GM12878 (cell line): Measurements from ENCODE around the gene DMKN. TPM values are rescaled to one million over a fixed set of nuclear protein-coding genes. Genes with fewer than 3 reads are reported as not detected.

Source experiments
- ATAC-seq: fragments of 200-7000 bp; cut with Tn5 transposase; 3 replicates; pipeline ENCODE4 v1.9.1; 2020; ENCODE audit warnings: mild to moderate bottlenecking, moderate library complexity
- BruUV-seq: library from RNA; stranded (reverse); fragments of 400-500 nt; replicated peaks from 2 replicates; lab custom pipeline; 2021; lab: Mats Ljungman, UMichigan
- CTCF ChIA-PET: fragments of 300-600 bp; sonication (Branson Sonifier 250); formaldehyde crosslinking; extraction: SDS; loops from one replicate; lab custom pipeline; 2021; ENCODE audit warnings: inconsistent platforms; lab: Yijun Ruan, JAX
- POLR2A ChIA-PET: fragments of 350-600 bp; formaldehyde crosslinking; extraction: SDS; loops from one replicate; lab custom pipeline; 2021; ENCODE audit warnings: inconsistent platforms; lab: Charles Lee
- RAD21 ChIA-PET: fragments of 300-600 bp; sonication (Branson Sonifier 250); formaldehyde crosslinking; loops from one replicate; lab custom pipeline; 2023; ENCODE audit warnings: antibody characterized with exemption; ENCODE audit not compliant: unreplicated experiment; lab: Charles Lee
- SMC1A ChIA-PET: fragments of 300-600 bp; sonication (Branson Sonifier 250); formaldehyde crosslinking; loops from one replicate; lab custom pipeline; 2023; ENCODE audit not compliant: unreplicated experiment, uncharacterized antibody; lab: Charles Lee
- DNase-seq: peaks from one replicate; pipeline ENCODE4 v3.0.0-alpha.2; 2011; ENCODE audit warnings: low read depth, low spot score
- FAIRE-seq: peaks from 3 replicates; lab custom pipeline; 2011; peaks lifted over from hg19 to GRCh38; lab: Jason Lieb, UNC
- H2AFZ ChIP-seq: 2 replicates; pipeline ENCODE4 v1.6.0; 2011; ENCODE audit warnings: low read depth, low read length, control low read depth; ENCODE audit not compliant: control insufficient read depth
- H3K27ac ChIP-seq: 2 replicates; pipeline ENCODE4 v1.5.1; 2011; ENCODE audit warnings: control low read depth; ENCODE audit not compliant: control insufficient read depth, insufficient read depth
- H3K27me3 ChIP-seq, 2 experiments: replicated peaks in 1 of 2; 2 replicates each; pipeline versions ENCODE4 v1.6.0 to v1.6.1; 2011; ENCODE audit warnings: low read length in 1 of 2; ENCODE audit not compliant: control insufficient read depth in 2 of 2, insufficient read depth in 2 of 2
- H3K36me3 ChIP-seq, 2 experiments: 2 replicates each; pipeline ENCODE4 v1.5.1; 2011; ENCODE audit warnings: low read length in 1 of 2; ENCODE audit not compliant: control insufficient read depth in 2 of 2, insufficient read depth in 2 of 2
- H3K4me1 ChIP-seq: 2 replicates; pipeline ENCODE4 v1.6.1; 2011; ENCODE audit warnings: mild to moderate bottlenecking, low read length, moderate library complexity, mixed read lengths; ENCODE audit not compliant: control insufficient read depth, insufficient read depth
- H3K4me2 ChIP-seq: 2 replicates; pipeline ENCODE4 v1.6.0; 2011; ENCODE audit warnings: control low read depth; ENCODE audit not compliant: control insufficient read depth, insufficient read depth
- H3K4me3 ChIP-seq: fragments of 200-600 bp; sonication (generic); 2 replicates; pipeline ENCODE4 v1.5.1; 2016
- H3K79me2 ChIP-seq: 2 replicates; pipeline ENCODE4 v1.6.0; 2011; ENCODE audit warnings: low read length; ENCODE audit not compliant: control insufficient read depth, insufficient read depth
- H3K9ac ChIP-seq: 2 replicates; pipeline ENCODE4 v1.8.0; 2011; ENCODE audit warnings: low read length, control low read depth, mixed read lengths; ENCODE audit not compliant: control insufficient read depth, insufficient read depth
- H3K9me3 ChIP-seq: replicated peaks from 3 replicates; pipeline ENCODE4 v1.5.1; 2011; ENCODE audit warnings: mild to moderate bottlenecking, low read length; ENCODE audit not compliant: control insufficient read depth, insufficient read depth
- H4K20me1 ChIP-seq: 2 replicates; pipeline ENCODE4 v1.6.0; 2011; ENCODE audit not compliant: control insufficient read depth, insufficient read depth
- CBFB ChIP-seq: IDR thresholded peaks from 2 replicates; pipeline ENCODE4 v1.6.1; 2016; ENCODE audit warnings: antibody characterized with exemption, low read depth
- DPF2 ChIP-seq: fragments of 450-650 bp; IDR thresholded peaks from 2 replicates; pipeline ENCODE4 v1.6.1; 2017; ENCODE audit warnings: mild to moderate bottlenecking
- GABPA ChIP-seq: IDR thresholded peaks from 2 replicates; pipeline ENCODE4 v1.6.1; 2014; ENCODE audit warnings: antibody characterized with exemption, low read depth, mild to moderate bottlenecking, inconsistent platforms
- LARP7 ChIP-seq: fragments of 450-650 bp; IDR thresholded peaks from 2 replicates; pipeline ENCODE4 v1.6.1; 2017; ENCODE audit warnings: mild to moderate bottlenecking
- MEF2A ChIP-seq: IDR thresholded peaks from 2 replicates; pipeline ENCODE4 v1.6.1; 2011; ENCODE audit warnings: low read depth, mild to moderate bottlenecking, low read length, moderate library complexity; ENCODE audit not compliant: insufficient read depth
- MYC ChIP-seq: IDR thresholded peaks from 2 replicates; pipeline ENCODE4 v1.6.1; 2011; ENCODE audit warnings: mild to moderate bottlenecking, low read length, moderate library complexity, inconsistent platforms; ENCODE audit not compliant: insufficient read depth, insufficient replicate concordance, insufficient read length, severe bottlenecking
- RAD21 ChIP-seq: IDR thresholded peaks from 2 replicates; pipeline ENCODE4 v1.6.1; 2011; ENCODE audit warnings: mild to moderate bottlenecking, low read depth, low read length, moderate library complexity; ENCODE audit not compliant: insufficient read depth
- SUZ12 ChIP-seq: fragments of 200-600 bp; sonication (generic); IDR thresholded peaks from one replicate; pipeline ENCODE4 v1.6.1; 2018; ENCODE audit warnings: antibody characterized with exemption, mild to moderate bottlenecking; ENCODE audit not compliant: unreplicated experiment
- TCF7 ChIP-seq: IDR thresholded peaks from 2 replicates; pipeline ENCODE4 v1.6.1; 2014; ENCODE audit warnings: antibody characterized with exemption, borderline replicate concordance
- WGBS: methylation state at CpG from one replicate; pipeline ENCODE4 v1.1.6; 2016; ENCODE audit warnings: low lambda C conversion rate; ENCODE audit not compliant: insufficient replicate concordance, insufficient coverage; ENCODE audit errors: missing lambda C conversion rate; 5-methylcytosine and 5-hydroxymethylcytosine counted together
- in situ Hi-C: fragments of 300-500 bp; cut with MboI; formaldehyde crosslinking; loops from 9 replicates; pipeline ENCODE4 v1.14.3; 2018; ENCODE audit warnings: mixed read lengths
- intact Hi-C: fragments of 100-400 bp; cut with micrococcal nuclease; formaldehyde crosslinking; loops from one replicate; pipeline ENCODE4 v1.14.2; 2022; ENCODE audit not compliant: unreplicated experiment
- polyA plus RNA-seq, 11 experiments: library from polyadenylated mRNA; depleted of rRNA in 4 of 11; unstranded in 6 of 11; stranded (reverse) in 5 of 11; fragments of >200 nt; fragmentation: Nextera tagmentation in 4 of 11; fragmentation: Illumina TruSeq in 1 of 11; extraction: Ambion mirVana in 4 of 11; extraction: Trizol in 1 of 11; gene quantifications; 1 replicate in 1 of 11; 2 replicates in 10 of 11; pipeline versions ENCODE4 v1.2.1 to v1.2.3, GENCODE V29; 2011 to 2016; ENCODE audit warnings: inconsistent platforms in 2 of 11, missing spikeins in 2 of 11, low read depth in 1 of 11
- total RNA-seq, 4 experiments: library from RNA; depleted of rRNA in 3 of 4; stranded (reverse); fragments of >200 nt in 3 of 4; fragmentation: Illumina TruSeq in 1 of 4; extraction: Trizol in 1 of 4; gene quantifications; 2 replicates each; pipeline versions ENCODE4 v1.2.1 to v1.2.3, GENCODE V29; 2013 to 2021
- TF ChIP-seq, protein P1 (sequence below), 3 experiments: IDR thresholded peaks in 2 of 3; conservative IDR thresholded peaks in 1 of 3; 2 replicates each; pipeline ENCODE4 v1.5.1; 2011; ENCODE audit warnings: low read depth in 3 of 3, low read length in 3 of 3, mild to moderate bottlenecking in 3 of 3, control low read depth in 2 of 3, moderate library complexity in 2 of 3, inconsistent platforms in 1 of 3, mixed read lengths in 1 of 3; ENCODE audit not compliant: control insufficient read depth in 2 of 3, insufficient read depth in 1 of 3; ENCODE audit errors: extremely low read depth in 1 of 3

DMKN gene
- total and polyA plus RNA-seq, 10 of the 15 experiments (the other 5 are each of a cell fraction or from before 2014, with no cell fraction given) = 36.4 to 114 (median 58.6) TPM

DNA sequence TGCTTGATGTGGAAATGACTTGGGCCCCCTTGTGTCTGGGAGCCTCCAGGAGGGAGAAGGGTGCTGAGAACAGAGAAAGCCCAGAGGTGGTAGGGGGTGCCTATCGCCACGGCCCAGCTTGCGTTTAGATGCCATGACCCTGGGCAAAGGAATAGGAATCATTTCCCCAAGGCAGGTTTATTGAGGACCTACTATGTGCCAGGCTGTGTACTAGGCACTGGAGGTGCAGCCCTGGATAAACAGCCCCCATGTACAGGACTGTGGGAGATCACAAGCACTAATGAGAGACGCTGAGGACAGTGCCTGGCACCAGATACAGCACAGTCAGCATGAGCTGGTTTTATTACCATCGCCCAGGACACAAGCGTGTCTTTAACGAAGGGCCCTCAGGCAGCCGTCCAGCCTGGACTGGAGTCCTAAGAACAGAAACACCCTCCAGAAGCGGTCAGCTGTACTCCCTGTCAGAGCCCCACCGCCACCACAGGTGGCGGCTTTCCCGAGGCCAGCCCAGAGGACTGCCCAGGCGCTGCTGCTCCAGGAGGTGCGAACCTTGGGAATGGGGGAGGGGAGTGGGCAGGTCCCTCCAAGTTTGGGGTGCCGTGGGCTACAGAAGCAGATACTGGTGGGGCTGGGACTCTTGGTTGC lies 36.6 kb upstream of the DMKN start:
- RAD21 ChIA-PET = no interaction called here
- no peak for ATAC-seq
- Histone ChIP-seq H3K27me3 (no peaks in the 10 kb centered on the region), H3K4me2 (no peak overlapping the region), H3K4me3 (no peak overlapping the region), H3K79me2 (peaks cover 9% of the 10 kb centered on the region), H3K4me1 (peaks cover 10% of the 10 kb centered on the region), H3K9me3 (no peaks in the 10 kb centered on the region), H3K27ac (no peak overlapping the region), H3K36me3 (no peaks in the 10 kb centered on the region), H3K9ac (no peak overlapping the region), H4K20me1 (no peaks in the 10 kb centered on the region), H2AFZ (no peak overlapping the region)
- POLR2A ChIA-PET = no interaction called here
- 78% methylated on average over 15 of the region's 15 CpGs for WGBS
- no TSS peak for BruUV-seq
- TF ChIP-seq MEF2A (no peak), DPF2 (peak; percentile 41; the same call in 1 of the 2 replicates)
- no peak for FAIRE-seq
- no peak for DNase-seq
- in situ Hi-C loops (no loop called here), intact Hi-C loops (loop anchor here (1.0 to 5.0 kb wide), 3 partner anchors 42 to 382 kb away; partner anchors contain the start of gene HAUS5)
- CTCF ChIA-PET = interaction anchor here (1.1 to 4.7 kb wide), 13 partner anchors 10 to 163 kb away, joined by 3 to 63 read pairs (median 7); partner anchors contain the start of gene ETV2
- SMC1A ChIA-PET = interaction anchor here (1.3 to 2.7 kb wide), 3 partner anchors 40 to 61 kb away, joined by 4 to 12 read pairs (median 10); no protein-coding TSS in a partner anchor

DNA sequence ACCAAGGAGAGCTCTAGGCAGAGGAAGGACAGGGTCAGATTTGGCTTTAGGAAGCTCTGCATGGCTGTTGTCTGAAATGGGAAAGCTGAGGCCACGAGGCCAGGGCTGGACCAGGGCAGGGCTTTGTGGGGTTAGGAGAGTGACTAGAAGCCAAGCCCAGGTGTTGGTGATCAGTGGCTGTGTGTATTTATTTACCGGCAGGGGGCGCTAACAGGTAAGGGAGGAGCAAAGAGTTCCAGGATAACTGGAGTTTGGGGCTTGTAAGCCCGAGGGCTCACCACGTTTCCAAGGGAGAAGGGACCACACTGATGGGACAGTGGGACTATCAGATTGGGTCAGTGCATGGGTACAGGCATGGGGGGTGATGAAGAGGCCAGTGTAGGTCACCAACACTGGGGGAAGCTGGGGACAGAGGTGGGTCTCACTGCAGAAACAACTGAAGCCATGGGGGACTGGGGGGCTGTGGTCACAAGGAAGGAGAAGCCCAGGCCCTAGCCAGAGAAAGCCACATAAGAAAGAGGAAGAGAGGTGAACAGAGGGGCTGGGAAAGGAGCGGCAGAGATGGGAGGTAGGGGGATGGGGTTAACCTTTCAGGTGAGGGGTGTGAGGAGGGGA lies 35.8 kb upstream of the DMKN start:
- SMC1A ChIA-PET = interaction anchor here (0.7 to 2.7 kb wide), 6 partner anchors 39 to 147 kb away, joined by 3 to 12 read pairs (median 7); no protein-coding TSS in a partner anchor
- H3K4me2 ChIP-seq = no peak overlapping the region; the same call in 1 of the 2 replicates
- no peak overlapping the region for H2AFZ ChIP-seq
- ATAC-seq (peak; percentile 30), FAIRE-seq (peak; percentile 65), DNase-seq (no peak)
- 16% methylated on average over 6 of the region's 6 CpGs for WGBS
- POLR2A ChIA-PET = interaction anchor here (1.0 kb wide), 1 partner anchor 59 kb away, joined by 4 read pairs; no protein-coding TSS in a partner anchor
- H3K27me3 ChIP-seq = no peaks in the 10 kb centered on the region
- intact Hi-C loops (loop anchor here (1.0 to 5.0 kb wide), 3 partner anchors 43 to 383 kb away; partner anchors contain the start of gene HAUS5), in situ Hi-C loops (no loop called here)
- H4K20me1 ChIP-seq = no peaks in the 10 kb centered on the region
- RAD21 ChIA-PET = interaction anchor here (1.0 to 1.5 kb wide), 8 partner anchors 39 to 199 kb away, joined by 3 to 10 read pairs (median 3); partner anchors contain the start of gene LIN37
- CTCF ChIA-PET = interaction anchor here (0.7 to 4.7 kb wide), 36 partner anchors 8 to 359 kb away, joined by 3 to 63 read pairs (median 4); partner anchors contain the start of genes COX6B1, ETV2, LIN37 and TYROBP
- no peak overlapping the region for H3K4me3 ChIP-seq
- no peak overlapping the region for H3K27ac ChIP-seq
- BruUV-seq = no TSS peak
- no peaks in the 10 kb centered on the region for H3K9me3 ChIP-seq
- H3K79me2 ChIP-seq = peaks cover 17% of the 10 kb centered on the region
- no peak overlapping the region for H3K9ac ChIP-seq
- peaks cover 15% of the 10 kb centered on the region for H3K4me1 ChIP-seq
- no peaks in the 10 kb centered on the region for H3K36me3 ChIP-seq
- TF ChIP-seq SUZ12 (no peak), GABPA (no peak), TCF7 (no peak), CBFB (no peak), MYC (no peak), RAD21 (peak; percentile 72), LARP7 (no peak)
- TF ChIP-seq, protein P1, sequence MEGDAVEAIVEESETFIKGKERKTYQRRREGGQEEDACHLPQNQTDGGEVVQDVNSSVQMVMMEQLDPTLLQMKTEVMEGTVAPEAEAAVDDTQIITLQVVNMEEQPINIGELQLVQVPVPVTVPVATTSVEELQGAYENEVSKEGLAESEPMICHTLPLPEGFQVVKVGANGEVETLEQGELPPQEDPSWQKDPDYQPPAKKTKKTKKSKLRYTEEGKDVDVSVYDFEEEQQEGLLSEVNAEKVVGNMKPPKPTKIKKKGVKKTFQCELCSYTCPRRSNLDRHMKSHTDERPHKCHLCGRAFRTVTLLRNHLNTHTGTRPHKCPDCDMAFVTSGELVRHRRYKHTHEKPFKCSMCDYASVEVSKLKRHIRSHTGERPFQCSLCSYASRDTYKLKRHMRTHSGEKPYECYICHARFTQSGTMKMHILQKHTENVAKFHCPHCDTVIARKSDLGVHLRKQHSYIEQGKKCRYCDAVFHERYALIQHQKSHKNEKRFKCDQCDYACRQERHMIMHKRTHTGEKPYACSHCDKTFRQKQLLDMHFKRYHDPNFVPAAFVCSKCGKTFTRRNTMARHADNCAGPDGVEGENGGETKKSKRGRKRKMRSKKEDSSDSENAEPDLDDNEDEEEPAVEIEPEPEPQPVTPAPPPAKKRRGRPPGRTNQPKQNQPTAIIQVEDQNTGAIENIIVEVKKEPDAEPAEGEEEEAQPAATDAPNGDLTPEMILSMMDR (IDR thresholded peaks at IDR 0.05 in 2 of 3, conservative IDR thresholded peaks at IDR 0.05 in 1 of 3; ENCODE audit: control insufficient read depth in 2 of 3, extremely low read depth in 1 of 3, insufficient read depth in 1 of 3, low read depth in 3 of 3, low read length in 3 of 3) = peak; percentile 65 to 87 (median 83)
